ENCODE data around the gene ARHGAP19. TPM values are rescaled to one million over a fixed set of nuclear protein-coding genes. Genes with fewer than 3 reads are reported as not detected.

ARHGAP19 gene
- total RNA-seq, 1 donor = 8.7 TPM

DNA sequence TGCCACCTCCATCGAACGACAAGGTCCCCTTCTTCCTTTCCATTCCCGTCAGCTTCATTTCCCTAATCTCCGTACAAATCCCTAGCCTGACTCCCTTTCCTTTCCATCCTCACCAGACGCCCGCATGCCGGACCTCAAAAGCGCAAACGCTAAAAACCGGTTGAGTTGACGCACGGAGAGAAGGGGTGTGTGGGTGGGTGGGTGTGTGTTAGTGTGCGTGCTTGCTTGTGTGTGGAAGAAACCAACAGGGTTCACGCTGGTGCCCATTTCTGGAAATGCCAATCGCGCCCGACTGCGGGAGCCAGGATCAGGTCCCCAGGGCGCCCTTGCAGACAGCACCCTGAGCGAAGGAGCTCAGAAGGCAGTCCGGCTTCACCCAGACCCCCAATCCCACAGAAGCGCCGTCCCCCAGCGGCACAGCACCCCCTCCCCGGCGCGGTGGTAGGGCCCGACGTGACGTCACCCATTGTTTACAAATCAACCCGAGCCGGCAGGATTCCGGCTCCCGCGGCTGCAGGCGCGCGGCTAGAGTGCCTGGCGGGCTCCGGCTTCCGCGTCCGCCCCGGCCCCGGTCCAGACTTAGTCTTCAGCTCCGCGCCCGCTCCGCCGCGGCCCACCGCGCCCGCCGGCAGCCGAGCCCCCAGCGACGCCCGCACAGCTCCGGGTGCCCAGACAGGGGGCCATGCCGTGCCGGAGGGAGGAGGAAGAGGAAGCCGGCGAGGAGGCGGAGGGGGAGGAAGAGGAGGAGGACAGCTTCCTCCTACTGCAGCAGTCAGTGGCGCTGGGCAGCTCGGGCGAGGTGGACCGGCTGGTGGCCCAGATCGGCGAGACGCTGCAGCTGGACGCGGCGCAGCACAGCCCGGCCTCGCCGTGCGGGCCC, 26.6 kb upstream of the ARHGAP19 start, which contains the start of gene FRAT1:
FRAT1 (plus strand) TSS at position 500 of the 880 bp plus-strand sequence; CDS start at position 683, 183 bp downstream.
- Histone ChIP-seq H3K27ac (ENCODE audit: low read depth, low read length) (peak within 1 kb of the TSS; percentile 98), H3K79me2 (ENCODE audit: insufficient read depth, low read length) (no peaks in the 10 kb centered on the region), H3K9me3 (ENCODE audit: low read depth, low read length) (no peaks in the 10 kb centered on the region), H3K4me3 (ENCODE audit: insufficient read depth, low read length) (peak within 1 kb of the TSS; percentile 86), H3K27me3 (ENCODE audit: insufficient read depth, low read length) (peaks cover 19% of the 10 kb centered on the region), H2AFZ (ENCODE audit: low read length) (peak within 1 kb of the TSS; percentile 97), H3K36me3 (ENCODE audit: insufficient read depth, low read length) (no peaks in the 10 kb centered on the region), H3K4me2 (ENCODE audit: insufficient read depth, low read length) (peak within 1 kb of the TSS; percentile 97), H3K4me1 (ENCODE audit: insufficient read depth, low read length) (peaks cover 15% of the 10 kb centered on the region), H4K20me1 (ENCODE audit: insufficient read depth, low read length) (no peaks in the 10 kb centered on the region)
- DNase-seq (ENCODE audit: insufficient read length, low spot score, missing footprints) = peak; percentile 96
- TF ChIP-seq, protein P1, sequence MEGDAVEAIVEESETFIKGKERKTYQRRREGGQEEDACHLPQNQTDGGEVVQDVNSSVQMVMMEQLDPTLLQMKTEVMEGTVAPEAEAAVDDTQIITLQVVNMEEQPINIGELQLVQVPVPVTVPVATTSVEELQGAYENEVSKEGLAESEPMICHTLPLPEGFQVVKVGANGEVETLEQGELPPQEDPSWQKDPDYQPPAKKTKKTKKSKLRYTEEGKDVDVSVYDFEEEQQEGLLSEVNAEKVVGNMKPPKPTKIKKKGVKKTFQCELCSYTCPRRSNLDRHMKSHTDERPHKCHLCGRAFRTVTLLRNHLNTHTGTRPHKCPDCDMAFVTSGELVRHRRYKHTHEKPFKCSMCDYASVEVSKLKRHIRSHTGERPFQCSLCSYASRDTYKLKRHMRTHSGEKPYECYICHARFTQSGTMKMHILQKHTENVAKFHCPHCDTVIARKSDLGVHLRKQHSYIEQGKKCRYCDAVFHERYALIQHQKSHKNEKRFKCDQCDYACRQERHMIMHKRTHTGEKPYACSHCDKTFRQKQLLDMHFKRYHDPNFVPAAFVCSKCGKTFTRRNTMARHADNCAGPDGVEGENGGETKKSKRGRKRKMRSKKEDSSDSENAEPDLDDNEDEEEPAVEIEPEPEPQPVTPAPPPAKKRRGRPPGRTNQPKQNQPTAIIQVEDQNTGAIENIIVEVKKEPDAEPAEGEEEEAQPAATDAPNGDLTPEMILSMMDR (IDR thresholded peaks at IDR 0.05; ENCODE audit: extremely low read depth, low read depth, low read length) = no peak

DNA sequence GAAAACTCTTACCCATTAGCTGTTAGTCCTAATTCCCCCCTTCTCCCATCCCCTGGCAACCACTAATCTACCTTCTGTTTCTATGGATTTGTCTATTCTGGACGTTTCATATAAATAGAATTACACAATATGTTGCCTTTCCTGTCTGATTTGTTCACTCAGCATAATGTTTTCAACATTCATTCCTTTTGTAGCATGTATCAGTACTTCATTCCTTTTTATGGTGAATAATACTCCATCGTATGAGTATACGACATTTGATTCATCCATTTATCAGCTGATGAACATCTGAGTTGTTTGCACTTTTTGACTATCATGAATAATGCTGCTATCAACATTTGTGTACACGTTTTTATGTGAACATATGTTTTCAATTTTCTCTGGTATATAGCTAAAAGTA, 22.2 kb upstream of the ARHGAP19 start:
- H3K4me2 ChIP-seq (ENCODE audit: insufficient read depth, low read length) = no peak overlapping the region
- DNase-seq (ENCODE audit: insufficient read length, low spot score, missing footprints) = peak; percentile 48
- H4K20me1 ChIP-seq (ENCODE audit: insufficient read depth, low read length) = no peaks in the 10 kb centered on the region
- no peaks in the 10 kb centered on the region for H3K9me3 ChIP-seq (ENCODE audit: low read depth, low read length)
- no peaks in the 10 kb centered on the region for H3K36me3 ChIP-seq (ENCODE audit: insufficient read depth, low read length)
- no peak overlapping the region for H3K4me3 ChIP-seq (ENCODE audit: insufficient read depth, low read length)
- H2AFZ ChIP-seq (ENCODE audit: low read length) = no peak overlapping the region
- H3K27ac ChIP-seq (ENCODE audit: low read depth, low read length) = no peak overlapping the region
- H3K27me3 ChIP-seq (ENCODE audit: insufficient read depth, low read length) = no peaks in the 10 kb centered on the region
- H3K79me2 ChIP-seq (ENCODE audit: insufficient read depth, low read length) = no peaks in the 10 kb centered on the region
- TF ChIP-seq, protein P1 (IDR thresholded peaks at IDR 0.05; ENCODE audit: extremely low read depth, low read depth, low read length) = no peak
- peaks cover 4% of the 10 kb centered on the region for H3K4me1 ChIP-seq (ENCODE audit: insufficient read depth, low read length)

GRCh38 chr10:97312897-97313296, 20.5 kb upstream of the ARHGAP19 start:
- no peak overlapping the region for H3K4me3 ChIP-seq (ENCODE audit: insufficient read depth, low read length)
- DNase-seq (ENCODE audit: insufficient read length, low spot score, missing footprints) = no peak
- H2AFZ ChIP-seq (ENCODE audit: low read length) = no peak overlapping the region
- no peaks in the 10 kb centered on the region for H4K20me1 ChIP-seq (ENCODE audit: insufficient read depth, low read length)
- H3K4me2 ChIP-seq (ENCODE audit: insufficient read depth, low read length) = no peak overlapping the region
- H3K79me2 ChIP-seq (ENCODE audit: insufficient read depth, low read length) = no peaks in the 10 kb centered on the region
- H3K27me3 ChIP-seq (ENCODE audit: insufficient read depth, low read length) = no peaks in the 10 kb centered on the region
- no peaks in the 10 kb centered on the region for H3K4me1 ChIP-seq (ENCODE audit: insufficient read depth, low read length)
- no peak overlapping the region for H3K27ac ChIP-seq (ENCODE audit: low read depth, low read length)
- H3K9me3 ChIP-seq (ENCODE audit: low read depth, low read length) = no peaks in the 10 kb centered on the region
- TF ChIP-seq, protein P1 (IDR thresholded peaks at IDR 0.05; ENCODE audit: extremely low read depth, low read depth, low read length) = no peak
- no peaks in the 10 kb centered on the region for H3K36me3 ChIP-seq (ENCODE audit: insufficient read depth, low read length)

DNA sequence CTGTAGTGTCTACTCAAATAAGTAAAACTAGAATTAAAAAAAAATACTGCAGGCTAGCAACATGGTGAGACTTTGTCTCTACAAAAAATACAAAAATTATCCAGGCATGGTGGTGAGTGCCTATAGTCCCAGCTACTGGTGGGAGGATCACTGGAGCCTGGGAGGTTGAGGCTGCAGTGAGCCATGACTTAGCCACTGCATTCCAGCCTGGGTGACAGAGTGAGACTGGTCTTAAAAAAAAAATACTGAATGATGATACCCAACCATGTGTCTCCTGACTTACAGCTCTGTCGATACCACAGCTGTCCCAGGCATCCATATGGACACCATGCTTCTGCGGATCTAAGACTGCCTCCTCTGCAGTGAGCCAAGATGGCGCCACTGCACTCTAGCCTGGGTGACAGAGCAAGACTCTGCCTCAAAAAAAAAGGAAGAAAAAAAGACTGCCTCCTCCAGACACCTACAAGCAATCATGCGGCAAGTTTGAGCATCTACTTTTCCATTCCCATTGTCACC, 18.7 kb upstream of the ARHGAP19 start:
- H3K27ac ChIP-seq (ENCODE audit: low read depth, low read length) = no peak overlapping the region
- no peaks in the 10 kb centered on the region for H3K27me3 ChIP-seq (ENCODE audit: insufficient read depth, low read length)
- TF ChIP-seq, protein P1 (IDR thresholded peaks at IDR 0.05; ENCODE audit: extremely low read depth, low read depth, low read length) = no peak
- H3K36me3 ChIP-seq (ENCODE audit: insufficient read depth, low read length) = no peaks in the 10 kb centered on the region
- H3K9me3 ChIP-seq (ENCODE audit: low read depth, low read length) = no peaks in the 10 kb centered on the region
- DNase-seq (ENCODE audit: insufficient read length, low spot score, missing footprints) = no peak
- no peaks in the 10 kb centered on the region for H3K79me2 ChIP-seq (ENCODE audit: insufficient read depth, low read length)
- H3K4me3 ChIP-seq (ENCODE audit: insufficient read depth, low read length) = no peak overlapping the region
- no peaks in the 10 kb centered on the region for H4K20me1 ChIP-seq (ENCODE audit: insufficient read depth, low read length)
- H3K4me1 ChIP-seq (ENCODE audit: insufficient read depth, low read length) = no peaks in the 10 kb centered on the region
- H3K4me2 ChIP-seq (ENCODE audit: insufficient read depth, low read length) = no peak overlapping the region
- H2AFZ ChIP-seq (ENCODE audit: low read length) = no peak overlapping the region

Data from osteoblast (primary cell).